Measurements from ENCODE around the gene RNASE7.

DNA sequence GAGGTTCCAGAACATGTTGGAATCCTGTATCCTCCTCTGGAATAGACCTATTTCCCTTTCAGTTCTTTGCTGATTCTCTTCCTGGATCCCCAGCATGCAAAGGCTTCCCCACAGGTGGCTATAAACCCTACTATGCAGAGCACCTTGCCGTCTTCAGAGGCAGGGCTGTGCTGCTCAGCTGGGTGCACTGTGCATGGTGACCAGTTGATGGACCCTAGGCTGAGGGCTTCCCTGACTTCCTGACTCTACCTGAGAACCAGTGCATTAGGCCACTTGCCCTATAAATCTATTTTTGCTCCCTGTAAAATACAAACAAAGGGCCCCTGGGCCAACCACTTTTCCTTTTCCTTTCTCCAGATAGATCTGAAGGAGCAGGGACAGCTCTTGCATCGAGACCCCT lies 42.2 kb downstream of the RNASE7 start:
- TF ChIP-seq, protein P1, sequence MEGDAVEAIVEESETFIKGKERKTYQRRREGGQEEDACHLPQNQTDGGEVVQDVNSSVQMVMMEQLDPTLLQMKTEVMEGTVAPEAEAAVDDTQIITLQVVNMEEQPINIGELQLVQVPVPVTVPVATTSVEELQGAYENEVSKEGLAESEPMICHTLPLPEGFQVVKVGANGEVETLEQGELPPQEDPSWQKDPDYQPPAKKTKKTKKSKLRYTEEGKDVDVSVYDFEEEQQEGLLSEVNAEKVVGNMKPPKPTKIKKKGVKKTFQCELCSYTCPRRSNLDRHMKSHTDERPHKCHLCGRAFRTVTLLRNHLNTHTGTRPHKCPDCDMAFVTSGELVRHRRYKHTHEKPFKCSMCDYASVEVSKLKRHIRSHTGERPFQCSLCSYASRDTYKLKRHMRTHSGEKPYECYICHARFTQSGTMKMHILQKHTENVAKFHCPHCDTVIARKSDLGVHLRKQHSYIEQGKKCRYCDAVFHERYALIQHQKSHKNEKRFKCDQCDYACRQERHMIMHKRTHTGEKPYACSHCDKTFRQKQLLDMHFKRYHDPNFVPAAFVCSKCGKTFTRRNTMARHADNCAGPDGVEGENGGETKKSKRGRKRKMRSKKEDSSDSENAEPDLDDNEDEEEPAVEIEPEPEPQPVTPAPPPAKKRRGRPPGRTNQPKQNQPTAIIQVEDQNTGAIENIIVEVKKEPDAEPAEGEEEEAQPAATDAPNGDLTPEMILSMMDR (IDR thresholded peaks at IDR 0.05) = no peak
- no peak for TF ChIP-seq POLR2A (IDR thresholded peaks at IDR 0.05)

Data from prostate gland (tissue), 2 donors.